HFF-Myc (cell line): ENCODE results near the gene DLG4.

Source experiments
- DNase-seq: peaks from one replicate; pipeline ENCODE4 v3.0.0-alpha.2; 2011; ENCODE audit warnings: low read depth; ENCODE audit errors: extremely low read depth
- H3K4me3 ChIP-seq: replicated peaks from 2 replicates; pipeline ENCODE4 v1.5.1; 2011; ENCODE audit warnings: low read depth, mild to moderate bottlenecking, control low read depth, low read length
- CTCF ChIP-seq: IDR thresholded peaks from 2 replicates; pipeline ENCODE4 v1.5.1; 2012; ENCODE audit warnings: mild to moderate bottlenecking, low read depth, low read length, control low read depth; ENCODE audit errors: missing control alignments

DLG4 gene

DNA sequence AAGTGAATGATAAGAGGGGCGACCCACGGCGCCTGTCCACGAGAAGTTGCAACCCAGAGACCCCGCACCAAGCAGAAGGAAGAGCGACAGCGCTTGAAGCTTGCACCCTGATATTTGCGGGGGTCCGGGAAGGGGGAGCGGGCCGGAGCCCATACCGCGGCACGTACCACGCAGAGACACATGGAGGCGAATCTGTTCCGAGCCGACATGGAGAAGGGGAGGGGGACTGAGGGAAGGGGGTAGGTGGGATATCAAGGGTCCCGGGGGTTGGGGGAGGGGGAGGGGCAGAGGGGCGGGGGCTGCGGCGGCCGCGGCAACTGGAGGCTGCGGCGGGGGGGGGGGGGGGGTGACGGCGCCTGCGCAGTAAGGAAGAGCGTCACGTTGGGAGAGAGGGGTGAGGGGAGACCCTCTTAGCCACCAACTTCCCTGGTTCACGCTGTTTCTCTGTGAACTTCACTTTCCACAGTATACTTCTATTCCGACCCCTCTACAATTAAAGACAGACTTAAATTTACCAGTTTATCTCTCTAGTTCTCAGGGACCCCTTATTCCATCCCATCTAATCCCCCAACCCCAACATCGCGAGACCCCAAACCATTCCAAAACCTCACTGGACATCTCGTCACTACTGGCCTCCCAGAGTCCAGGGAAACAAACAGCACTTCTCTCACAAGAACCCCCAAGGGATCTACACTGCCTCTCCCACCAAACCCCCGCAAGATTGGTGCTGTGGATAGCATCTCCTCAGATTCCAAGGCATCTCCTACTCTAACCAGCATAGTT lies 8.0 kb downstream of the DLG4 start:
- H3K4me3 ChIP-seq = no peak overlapping the region
- no peak for DNase-seq
- TF ChIP-seq CTCF = no peak

DNA sequence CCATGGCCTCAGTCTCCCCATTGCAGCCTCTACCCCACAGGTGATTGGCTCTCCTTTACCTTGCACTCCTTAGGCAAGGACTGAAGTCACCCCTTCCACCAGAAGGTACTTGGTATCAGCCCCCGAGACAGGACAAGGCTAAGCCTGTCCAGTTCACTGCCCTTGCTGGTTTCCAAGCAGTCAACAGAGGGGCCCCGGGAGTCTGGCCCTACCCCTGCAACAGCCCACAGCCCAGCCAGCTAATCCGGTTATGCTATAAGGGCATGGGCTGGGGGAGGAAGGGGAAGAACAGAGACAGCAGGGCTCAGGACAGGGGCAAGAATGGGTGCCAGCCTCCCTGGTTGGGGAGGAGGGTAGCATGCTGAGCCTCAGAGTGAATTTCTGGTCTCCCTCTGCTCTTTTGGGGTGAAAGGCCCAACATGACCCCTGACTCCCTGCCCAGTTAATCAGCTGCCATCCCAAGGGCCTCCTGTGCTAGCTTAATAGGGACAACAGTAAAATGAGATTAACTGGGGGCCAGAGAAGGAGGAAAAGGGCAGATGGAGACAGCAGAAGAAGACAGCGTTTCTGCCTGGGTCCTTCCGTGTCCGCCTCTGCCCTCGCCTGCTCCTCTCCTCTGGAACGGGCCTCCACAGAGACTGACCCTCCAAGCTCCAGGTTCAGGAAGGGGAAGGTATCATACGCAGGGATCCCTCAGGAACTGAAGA lies 10.7 kb downstream of the DLG4 start:
- H3K4me3 ChIP-seq = no peak overlapping the region
- no peak for DNase-seq
- no peak for TF ChIP-seq CTCF

DNA sequence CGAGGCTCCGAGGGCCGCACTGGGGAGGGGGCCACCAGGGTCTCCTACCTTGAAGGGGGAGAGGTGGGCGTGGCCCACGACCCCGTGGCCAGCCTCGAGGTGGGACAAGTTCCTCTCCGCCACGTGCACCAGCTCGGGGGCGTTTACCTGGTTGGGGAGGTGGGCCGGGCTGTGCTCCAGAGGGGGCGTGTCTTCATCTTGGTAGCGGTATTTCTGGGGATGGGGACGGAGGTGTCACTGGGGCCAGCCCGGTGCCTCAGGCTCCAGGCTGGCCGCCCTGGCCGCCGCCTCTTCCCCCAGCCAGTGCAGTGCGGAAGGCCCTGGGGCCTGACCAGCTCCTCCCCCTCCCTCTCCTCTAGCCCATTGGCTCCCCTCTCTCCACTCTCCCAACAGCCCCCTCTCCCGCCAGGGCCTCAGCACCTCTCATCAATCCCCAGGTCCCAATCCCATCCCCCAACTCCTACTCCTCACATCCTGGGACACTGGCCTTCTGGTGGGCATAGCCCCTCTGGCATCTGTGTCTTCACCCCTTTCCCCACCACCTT lies 11.5 kb downstream of the DLG4 start:
- no peak overlapping the region for H3K4me3 ChIP-seq
- no peak for DNase-seq
- no peak for TF ChIP-seq CTCF

DNA sequence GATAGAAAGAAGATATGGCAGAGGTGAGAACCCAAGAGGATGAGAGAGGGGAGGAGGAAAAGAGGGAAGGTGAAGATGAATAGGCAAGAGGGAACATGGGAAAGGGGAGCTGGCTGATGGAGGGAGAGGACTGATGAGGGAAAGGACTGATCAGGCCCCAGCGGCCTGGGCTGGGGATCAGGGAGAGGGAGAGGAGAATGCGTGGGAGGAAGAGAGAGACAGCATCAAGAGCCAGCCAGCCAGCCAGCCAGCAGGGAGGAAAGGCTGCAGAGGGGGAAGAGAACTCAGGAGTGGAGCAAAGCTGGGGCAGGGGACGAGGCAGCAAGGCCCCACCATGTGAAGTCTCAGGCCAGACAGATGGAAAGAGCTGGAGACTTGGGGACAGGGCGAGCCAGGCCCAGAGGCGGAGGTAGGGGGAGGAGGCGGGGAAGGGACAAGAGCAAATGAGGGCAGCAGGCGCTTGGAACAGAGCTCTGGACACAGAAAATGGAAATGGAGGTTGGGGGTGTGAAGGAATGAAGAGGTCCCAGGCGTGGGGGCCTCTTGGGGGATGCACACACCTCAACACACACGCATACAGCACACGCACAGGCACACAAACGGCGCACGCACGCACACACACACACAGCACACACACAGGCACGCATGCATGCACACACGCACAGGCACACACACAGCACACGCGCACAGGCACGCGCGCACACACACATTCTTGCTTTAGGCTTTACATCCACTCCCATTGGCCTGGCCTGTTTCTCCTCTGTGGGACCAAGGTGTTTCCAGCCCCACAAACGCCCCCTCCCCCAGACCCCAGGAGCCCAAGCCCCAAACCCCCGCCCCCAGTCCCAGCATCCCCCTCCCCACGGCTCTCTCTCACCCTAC lies 12.3 kb downstream of the DLG4 start:
- no peak overlapping the region for H3K4me3 ChIP-seq
- TF ChIP-seq CTCF = no peak
- no peak for DNase-seq

GRCh38 chr17:7205561-7205960 lies 14.1 kb downstream of the DLG4 start:
- TF ChIP-seq CTCF = no peak
- H3K4me3 ChIP-seq = peak overlapping the region; percentile 31
- no peak for DNase-seq

GRCh38 chr17:7204828-7205461 lies 14.7 kb downstream of the DLG4 start:
- H3K4me3 ChIP-seq = peak overlapping the region; percentile 31
- no peak for TF ChIP-seq CTCF
- DNase-seq = peak; percentile 52
